GM19239 (cell line): ENCODE measurements around the gene IL6R.
"Not testable (repeated sequence)": the region's sequence is repeated elsewhere in the genome, so short reads cannot be mapped to it uniquely, and the experiment has no call there.

Experiments
- DNase-seq: peaks from one replicate; pipeline ENCODE4 v3.0.0; 2011; ENCODE audit warnings: low spot score; ENCODE audit not compliant: insufficient read length
- FAIRE-seq: peaks from 2 replicates; lab custom pipeline; 2011; peaks lifted over from hg19 to GRCh38; lab: Jason Lieb, UNC

The IL6R gene

DNA sequence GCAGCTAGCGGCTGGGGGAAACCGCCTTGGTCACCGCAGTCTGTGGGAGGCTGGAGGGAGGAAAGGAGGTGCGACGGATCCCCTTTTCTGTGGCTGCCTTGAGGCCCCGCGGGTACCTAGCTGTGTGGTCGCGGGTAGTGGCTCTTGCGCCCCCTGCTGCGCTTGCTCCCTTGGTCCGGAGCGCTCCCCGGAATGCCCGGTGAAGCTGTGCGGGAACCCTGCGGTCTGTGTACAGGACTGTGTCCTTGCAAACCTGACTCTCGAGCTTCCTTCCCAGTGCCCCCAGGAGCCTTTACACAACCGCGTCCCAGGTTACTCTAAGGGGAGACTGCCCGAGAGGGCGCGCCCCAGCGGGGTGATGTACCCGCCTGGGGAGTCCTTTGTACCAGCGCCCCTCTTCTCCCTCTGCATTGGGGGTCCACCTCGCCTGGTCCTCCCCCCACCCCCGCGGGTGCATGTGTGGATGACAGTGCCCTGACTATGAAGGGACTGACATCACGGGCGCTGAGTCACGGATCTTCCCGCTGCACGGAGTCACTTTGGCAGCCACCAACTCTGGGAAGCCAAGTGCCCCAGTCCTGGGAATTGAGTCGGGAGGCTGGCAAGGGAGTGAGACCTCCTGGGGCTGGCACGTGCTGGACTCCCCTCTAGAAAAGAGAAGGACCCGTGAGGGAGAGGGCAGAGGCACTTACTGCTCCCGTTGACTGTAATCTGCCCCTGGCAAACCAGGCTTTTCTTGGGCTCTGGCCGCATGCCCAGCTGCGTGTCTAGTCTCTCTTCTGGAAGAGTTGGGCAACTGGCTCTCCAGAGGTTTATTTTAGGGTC, 816 bp downstream of the IL6R start:
- FAIRE-seq (no peak), DNase-seq (no peak)

DNA sequence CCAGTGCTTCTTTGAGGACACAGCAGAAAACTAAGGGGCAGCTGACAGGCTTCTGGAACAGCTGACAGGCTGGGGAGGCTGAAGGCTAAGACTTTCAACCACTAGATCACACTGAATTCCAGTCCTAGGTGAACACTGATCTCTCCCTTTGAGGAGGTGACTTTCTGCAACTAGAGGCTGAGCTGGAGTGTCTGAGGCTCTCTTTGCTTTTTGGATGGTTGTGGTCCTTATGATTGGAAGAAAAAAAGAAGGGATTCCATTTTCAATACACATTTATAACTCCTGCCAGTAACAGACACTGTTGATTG, 1.4 kb downstream of the IL6R start:
- DNase-seq (no peak), FAIRE-seq (no peak)

DNA sequence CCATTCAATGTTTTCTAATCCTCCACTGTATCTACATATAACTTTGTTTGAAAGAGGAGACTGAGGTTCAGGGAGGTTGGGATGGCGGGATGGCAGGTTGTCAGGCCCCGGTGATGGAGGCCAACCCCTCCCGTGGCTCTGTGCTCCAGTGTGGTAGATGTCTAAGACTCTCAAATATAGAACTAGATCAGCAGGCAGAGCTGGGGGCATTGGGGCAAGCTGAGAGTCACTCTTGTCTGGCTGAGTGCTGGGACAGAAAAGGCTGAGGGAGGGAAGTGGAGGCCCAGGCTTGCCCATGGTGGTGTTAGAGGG, 1.7 kb downstream of the IL6R start:
- DNase-seq (no peak), FAIRE-seq (peak; percentile 80)

DNA sequence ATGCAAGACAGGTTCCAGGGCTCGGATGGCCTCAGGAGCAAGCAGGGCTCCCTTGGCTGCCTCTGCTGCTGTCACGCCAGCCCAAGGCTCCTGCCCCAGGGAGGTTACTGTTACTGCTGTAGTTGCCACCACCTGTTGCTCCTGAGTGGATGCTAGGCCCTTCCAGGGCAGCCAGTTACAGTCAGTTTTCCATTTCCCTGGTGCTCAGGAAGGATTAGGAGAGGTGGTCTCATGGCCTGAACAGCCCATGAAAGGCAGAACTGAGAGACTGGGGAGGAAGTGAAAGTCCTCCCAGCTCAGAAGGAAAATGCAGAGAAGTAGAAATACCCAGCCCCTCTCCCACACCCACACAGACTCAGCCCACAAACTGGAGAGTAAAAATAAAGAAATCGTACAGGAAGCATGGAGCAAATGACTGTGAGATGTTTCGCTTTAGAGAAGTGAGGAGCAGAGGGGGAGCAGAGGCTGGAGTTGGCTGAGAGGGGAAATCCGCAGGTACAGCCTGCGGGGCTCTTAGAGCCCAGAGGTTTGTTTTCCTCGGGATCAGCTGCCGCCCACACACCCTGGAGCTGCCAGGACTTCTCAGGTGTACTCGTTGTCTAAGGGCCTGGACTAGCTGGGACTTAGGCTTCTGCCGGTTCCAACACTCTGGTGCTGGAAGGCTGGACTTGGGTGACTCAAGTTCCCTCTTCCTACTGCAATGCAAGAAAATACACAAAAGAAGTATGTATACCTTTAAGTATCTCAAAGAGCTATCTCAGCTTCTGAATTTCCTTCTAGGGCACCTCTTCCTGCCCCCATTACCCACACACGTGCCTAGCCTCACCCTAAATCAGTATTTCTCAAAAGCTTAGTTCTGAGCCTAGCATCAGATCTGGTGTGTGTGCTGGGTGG, 2.3 kb downstream of the IL6R start:
- DNase-seq, result peak; percentile 35
- FAIRE-seq, result peak; percentile 79

DNA sequence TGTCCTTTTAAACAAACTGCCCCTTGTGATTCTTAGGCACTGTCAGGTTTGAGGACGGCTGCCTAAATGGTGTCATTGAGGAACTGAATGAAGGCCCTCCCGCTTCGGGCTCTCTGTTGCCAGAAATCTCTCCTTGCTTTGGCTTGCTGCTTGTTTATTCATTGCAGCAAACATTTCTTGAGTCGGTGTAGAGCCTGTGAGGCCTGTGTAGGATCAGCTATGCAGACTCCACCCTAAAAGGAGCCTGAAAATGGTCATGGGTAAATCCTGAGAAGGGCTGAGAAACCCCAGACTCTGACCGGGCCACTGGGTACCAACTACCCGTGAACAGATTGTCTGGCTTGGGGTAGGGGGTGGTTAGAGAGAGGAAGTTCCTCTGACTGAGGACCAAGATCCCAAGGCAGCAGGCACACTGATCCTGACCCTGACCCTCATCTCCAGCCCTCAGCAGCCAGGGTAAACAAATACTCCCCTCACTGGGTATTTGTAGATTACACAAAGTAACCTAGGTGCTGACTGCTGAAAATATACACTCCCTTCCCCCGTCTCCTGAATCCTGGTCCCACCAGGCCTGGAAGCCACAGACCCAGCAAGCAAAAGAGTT, 3.1 kb downstream of the IL6R start:
- DNase-seq (no peak), FAIRE-seq (peak; percentile 21)

DNA sequence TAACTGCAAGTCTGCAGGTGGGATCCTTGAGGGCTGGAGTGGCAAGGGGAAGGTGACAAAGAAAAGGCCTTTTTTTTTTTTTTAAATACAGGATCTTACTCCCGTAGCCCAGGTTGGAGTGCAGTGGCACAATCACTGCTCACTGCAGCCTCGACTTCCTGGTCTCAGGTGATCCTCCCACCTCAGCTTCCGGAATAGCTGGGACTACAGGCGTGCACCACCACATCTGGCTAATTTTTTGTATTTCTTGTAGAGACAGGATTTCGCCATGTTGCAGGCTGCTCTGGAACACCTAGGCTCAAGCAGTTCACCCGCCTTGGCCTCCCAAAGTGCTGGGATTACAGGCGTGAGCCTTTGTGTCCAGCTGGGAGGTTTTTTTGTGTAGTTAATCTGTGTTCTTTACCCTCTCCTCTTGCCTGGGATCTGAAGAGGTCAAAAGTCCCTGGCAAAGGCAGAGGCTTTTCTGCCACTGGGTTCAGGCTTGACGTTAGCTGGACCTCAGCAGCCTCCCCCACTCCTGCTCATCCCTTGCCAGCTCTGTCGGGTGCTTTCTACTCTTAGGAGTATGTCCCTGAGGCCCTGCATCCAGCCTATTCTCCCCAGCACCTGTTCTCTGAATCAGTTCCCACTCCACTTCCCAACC, 5.2 kb downstream of the IL6R start:
- DNase-seq, result no peak
- FAIRE-seq, result no peak

DNA sequence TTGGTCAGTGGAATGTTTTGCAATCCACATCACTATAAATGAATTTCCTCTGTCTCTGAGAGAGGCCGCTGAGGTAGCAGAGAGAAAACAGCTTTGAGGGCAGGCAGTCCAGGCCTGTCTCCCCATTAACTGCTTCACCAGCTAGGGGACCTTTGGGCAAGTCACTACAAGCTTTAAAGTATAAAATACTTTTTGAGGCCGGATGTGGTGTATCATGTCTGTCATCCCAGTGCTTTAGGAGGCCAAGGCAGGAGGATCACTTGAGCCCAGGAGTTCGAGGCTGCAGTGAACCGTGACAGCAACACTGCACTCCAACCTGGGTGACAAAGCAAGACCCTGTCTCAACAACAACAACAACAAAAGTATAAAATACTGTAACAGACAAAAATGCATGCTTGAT, 6.4 kb downstream of the IL6R start:
- DNase-seq (no peak), FAIRE-seq (no peak)

DNA sequence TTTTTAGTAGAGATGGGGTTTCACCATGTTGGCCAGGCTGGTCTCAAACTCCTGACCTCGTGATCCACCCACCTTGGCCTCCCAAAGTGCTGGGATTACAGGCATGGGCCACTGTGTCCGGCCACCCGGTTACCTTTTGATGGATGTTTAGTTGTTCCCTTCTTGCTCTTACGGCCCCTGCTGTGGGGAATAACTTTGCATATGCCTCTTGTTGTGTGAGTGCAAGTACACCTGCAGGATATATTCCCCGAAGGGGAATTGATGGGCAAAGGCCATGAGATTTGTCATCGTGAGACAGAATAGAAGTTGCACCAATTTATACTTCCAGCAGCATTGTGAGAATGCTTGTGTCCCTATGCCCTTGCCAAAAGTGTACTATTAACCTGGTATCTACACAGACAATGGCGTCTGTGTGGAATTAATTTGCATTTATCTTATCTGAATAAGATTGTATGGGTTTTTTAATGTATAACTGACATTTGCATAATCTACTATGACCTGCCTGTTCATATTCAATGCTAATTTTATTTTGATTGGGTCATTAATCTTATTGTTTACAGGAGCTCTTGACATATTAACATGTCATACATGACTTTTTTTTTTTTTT, 8.1 kb downstream of the IL6R start:
- no peak for DNase-seq
- FAIRE-seq, result no peak

DNA sequence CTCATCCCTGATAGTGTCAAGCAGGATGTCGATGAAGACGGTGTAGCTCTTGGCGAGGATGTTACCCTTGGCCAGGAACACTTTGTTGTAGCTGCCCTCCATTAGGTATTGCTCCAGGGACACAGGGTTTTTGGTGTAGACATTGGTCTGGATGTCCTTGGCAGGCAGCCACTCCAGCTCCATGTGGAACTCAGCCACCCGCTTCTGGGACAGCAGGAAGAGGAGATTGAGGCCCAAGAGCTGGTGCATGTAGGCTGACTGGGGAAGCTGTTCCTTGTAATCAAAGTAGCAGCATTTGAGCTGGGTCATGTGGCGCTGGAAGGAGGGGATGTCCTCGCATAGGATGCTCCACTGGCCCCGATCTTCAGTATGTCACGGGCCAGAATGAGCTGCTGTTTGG, 9.5 kb downstream of the IL6R start:
- DNase-seq (no peak), FAIRE-seq (no peak)

DNA sequence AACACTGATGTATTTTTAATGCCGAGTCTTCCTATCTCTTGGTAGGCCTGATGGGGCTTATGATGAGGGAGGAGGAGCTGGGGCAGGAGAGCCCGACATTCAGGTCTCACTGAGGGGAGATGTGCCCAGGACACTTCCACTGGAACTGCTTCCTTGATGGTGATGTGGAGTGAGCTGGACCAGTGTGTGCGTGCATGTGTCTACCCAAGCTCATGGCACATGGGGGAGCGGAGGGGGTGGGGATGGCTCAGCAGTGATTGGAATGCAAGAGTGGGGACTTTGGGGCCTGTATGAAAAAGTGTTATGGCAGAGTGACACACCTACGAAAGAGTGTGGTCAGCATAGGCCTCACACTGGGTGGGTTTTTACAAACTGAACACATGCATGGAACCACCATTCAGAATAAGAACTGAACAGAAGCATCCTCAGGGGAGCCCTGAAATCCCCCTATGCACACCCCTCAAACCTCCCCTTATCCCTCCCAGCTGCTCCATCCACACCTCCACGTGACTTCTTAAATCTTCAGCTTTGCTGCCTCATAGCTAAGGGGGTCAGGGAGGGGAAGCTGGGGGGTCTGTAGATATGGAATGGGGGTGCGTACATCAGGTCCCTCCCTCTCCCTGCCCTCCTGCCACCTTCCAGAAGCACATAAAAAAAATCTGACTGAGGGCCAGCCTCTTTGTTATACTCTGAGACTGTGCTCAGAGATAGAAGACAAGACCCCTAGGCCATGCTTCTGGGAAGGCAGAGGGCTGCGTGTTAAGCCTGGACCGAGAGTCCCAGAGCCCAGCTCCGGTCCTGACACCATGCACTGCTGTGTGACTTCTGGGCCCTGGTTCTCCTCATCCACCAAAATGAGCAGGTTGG, 11.6 kb downstream of the IL6R start:
- no peak for FAIRE-seq

DNA sequence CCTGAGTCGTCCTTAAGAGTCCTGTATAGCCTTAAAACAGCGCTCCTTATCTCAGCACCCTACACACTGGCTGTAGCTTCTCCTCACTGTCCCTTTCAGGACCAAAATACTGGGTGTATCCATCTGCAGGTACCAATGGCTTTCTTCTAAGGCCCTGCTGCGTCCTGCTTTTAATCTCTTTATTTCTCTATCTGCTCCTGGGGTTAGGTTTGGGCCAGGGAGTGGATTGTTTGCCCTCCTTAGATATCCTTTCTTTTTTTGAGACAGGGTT, 12.1 kb downstream of the IL6R start:
- DNase-seq (no peak), FAIRE-seq (no peak)

More for the DNA sequence above, 11.6 kb downstream of the IL6R start:
- DNase-seq, result no peak

DNA sequence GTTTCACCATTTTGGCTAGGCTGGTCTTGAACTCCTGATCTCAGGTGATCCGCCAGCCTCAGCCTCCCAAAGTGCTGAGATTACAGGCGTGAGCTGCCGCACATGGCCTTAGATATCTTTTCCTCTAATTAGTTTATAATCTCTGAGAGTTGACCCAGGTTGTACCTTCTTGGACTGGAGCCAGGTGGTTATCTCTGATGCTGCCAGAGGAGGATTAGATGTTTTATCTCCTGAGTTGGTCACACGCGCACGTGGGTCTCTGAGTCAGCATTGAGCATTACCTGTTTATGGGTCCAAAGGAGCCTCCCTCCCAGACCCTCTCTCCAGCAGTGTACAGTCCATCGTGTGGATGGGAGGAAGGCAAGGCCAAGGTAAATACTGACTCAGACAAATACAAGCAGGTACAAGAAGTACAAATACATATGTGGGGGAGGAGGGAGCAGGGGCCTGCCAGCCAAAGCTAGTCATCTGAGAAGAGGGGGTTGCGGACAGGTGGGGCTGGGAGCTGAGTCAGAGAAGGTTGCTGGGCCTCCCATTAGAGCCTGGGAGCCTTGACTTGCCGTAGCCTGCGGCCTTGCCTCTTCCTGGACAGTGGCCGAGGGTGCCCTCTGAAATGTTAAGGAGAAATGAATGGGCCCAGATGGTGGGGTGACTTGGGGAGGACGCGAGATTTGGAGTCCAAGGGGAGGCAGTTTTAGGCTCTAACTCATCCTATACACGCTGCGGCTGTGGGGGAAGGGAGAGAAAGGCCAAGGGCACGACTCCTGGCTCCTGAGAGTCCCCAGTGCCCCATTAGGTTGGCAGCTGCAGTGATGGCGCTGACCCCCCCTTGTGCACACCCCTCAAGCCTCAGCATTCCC, 13.1 kb downstream of the IL6R start:
- FAIRE-seq, result no peak

DNA sequence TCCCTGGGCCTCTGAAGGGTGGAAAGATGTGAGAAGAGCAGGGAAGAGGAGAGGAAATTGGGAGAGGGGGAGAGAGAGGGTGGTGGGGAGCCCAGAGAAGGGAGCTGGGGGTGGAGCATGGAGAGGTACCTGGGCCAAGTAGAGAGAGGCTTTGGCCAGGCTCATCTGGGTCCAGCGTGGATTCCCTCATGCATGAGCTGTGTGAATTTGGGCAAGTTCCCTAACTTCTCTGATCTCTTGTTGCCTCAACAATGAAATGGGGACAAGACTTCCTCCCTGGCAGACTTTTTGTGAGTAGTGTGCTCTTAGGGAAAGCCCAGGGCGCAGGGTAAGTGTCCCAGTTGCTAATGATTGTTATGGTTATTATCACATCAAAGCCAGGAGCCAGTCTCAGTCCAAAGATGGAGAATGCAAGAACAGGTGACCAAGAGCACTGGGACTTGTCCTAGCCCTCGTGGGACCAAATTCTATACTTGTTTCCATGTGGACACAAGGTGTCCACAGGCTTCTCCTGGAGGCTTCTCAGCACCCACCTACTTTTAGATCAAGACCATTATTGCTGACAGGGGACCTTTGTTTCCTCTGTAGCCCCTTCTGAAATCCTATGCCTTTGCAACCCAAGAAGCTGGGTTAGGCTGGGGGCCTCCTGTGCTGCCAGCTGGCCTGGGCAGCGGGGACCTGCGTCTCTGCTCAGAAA, 13.9 kb downstream of the IL6R start:
- FAIRE-seq, result no peak
- DNase-seq, result no peak

More for the DNA sequence above, 13.1 kb downstream of the IL6R start:
- DNase-seq, result no peak

DNA sequence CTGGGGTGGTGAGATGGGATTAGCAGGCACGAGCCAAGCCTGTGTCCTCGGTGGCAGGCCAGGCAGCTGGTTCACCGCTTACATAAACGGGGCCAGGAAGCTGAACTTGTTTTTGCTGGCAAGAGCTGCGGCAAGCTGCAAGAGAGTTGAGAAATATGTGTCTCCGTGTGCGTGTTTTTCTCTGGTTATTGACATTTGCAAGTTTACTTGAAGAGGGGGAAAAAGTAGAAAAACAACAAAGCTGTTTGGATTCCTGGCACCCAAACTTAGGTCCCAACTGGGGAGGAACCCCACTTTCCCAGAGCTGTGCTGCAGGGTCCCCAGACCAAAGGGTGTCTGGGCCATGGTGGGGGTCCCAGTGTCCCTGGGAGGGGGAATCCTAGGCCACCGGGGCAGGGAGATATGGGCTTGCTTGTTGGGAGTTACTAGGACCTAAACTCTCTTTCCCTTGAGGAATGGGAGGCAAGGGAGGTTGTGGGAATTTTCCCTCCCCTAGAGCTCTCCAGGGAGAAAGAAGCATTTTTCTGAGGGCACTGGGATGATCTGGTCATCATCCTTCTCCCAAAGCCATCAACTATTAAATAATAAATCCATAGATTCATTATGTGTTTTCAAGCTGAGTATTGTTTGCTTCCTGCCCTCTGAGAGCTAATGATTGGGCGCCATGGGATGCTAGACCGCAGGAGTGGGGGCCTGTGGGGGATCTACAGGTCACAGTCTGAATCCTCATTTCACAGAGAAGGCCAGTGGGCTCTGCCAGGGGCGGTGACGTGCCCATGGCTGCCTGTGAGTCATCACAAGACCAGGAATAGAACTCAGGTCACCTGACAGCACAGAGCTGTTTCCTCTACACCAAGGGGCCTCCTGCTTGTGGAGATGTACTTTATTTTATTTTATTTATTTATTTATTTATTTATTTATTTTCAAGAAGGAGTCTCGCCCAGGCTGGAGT, 14.8 kb downstream of the IL6R start:
- DNase-seq, result no peak
- no peak for FAIRE-seq

DNA sequence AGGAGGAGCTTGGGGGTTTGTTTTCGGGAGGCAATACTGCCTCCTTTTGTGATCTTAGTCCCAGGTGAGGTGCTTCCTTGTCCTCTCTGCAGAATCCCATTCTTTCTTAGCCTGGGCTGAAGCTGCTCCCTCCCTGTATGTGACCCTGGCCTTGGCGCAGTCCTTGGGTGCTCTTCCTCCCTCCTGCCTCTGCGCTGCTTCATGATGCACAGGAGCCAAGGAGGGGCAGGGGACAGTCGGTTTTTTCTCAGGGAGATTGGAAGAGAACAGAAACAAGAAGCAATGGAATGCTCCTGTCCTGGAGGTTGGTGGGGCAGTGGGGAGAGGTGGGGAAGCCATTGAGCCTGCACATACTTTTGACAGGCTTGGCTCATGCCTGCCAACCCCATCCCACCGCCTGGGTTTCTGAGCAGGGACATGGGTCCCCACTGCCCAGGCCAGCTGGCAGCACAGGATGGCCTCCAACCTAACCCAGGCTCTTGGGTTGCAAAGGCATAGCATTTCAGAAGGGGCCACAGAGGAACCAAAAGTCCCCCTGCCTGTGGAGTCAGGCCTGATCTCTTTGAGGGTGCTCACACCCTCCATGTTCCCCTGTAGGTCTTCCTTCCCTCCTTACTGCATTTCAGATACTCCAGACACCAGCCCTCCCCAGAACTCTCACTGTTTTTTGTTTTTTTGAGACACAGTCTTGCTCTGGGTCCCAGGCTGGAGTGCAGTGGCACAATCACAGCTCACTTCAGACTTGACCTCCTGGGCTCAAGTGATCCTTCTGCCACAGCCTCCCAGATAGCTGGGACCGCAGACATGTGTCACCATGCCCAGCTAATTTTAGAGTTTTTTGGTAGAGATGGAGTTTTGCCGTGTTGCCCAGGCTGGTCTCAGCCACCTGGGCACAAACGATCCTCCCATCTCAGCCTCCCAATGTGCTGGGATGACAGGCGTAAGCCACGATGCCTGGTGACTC, 16.1 kb downstream of the IL6R start:
- no peak for FAIRE-seq

DNA sequence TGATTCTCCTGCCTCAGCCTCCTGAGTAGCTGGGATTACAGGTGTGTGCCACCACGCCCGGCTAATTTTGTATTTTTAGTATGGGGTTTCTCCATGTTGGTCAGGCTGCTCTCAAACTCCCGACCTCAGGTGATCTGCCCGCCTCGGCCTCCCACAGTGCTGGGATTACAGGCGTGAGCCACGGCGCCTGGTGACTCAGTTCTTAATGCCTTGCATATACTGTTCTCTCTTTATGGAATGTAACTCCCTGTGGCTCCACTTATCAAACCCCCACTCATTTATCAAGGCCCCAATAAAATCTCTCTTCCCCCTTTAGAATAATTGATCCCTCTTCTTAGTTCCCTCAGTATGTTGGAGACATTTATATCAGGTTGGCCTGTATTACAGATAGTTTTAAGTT, 16.9 kb downstream of the IL6R start:
- not testable (repeated sequence) for FAIRE-seq, DNase-seq

More for the DNA sequence above, 16.1 kb downstream of the IL6R start:
- no peak for DNase-seq
